Liver (tissue), 3 donors: ENCODE results near the gene BPIFA3.

Source experiments
- EGR1 ChIP-seq, 2 donors: IDR thresholded peaks; 2 replicates each; pipeline ENCODE4 v1.6.1; 2016 to 2018; ENCODE audit warnings: antibody characterized with exemption in 2 of 2, low read depth in 2 of 2
- HNF4A ChIP-seq, 2 donors: conservative IDR thresholded peaks; 2 replicates each; pipeline ENCODE4 v1.6.1; 2016; ENCODE audit warnings: antibody characterized with exemption in 2 of 2, mild to moderate bottlenecking in 2 of 2
- RXRA ChIP-seq, 2 donors: IDR thresholded peaks; 2 replicates each; pipeline ENCODE4 v1.6.1; 2017 to 2018; ENCODE audit warnings: antibody characterized with exemption in 2 of 2, mild to moderate bottlenecking in 1 of 2
- TF ChIP-seq, protein P1 (sequence below): IDR thresholded peaks from 2 replicates; pipeline ENCODE4 v1.6.1; 2016; ENCODE audit warnings: antibody characterized with exemption
- TF ChIP-seq, protein P2 (sequence below): fragments of 150-350 bp; IDR thresholded peaks from 2 replicates; pipeline ENCODE4 v1.5.1; 2017; ENCODE audit warnings: improper control_type of control experiment, low read depth, low read length; ENCODE audit not compliant: missing input control
- TF ChIP-seq, protein P3 (sequence below): IDR thresholded peaks from 2 replicates; pipeline ENCODE4 v1.6.1; 2016; ENCODE audit warnings: antibody characterized with exemption, mild to moderate bottlenecking
- donor health status: healthy.
- donor health status: healthy.

DNA sequence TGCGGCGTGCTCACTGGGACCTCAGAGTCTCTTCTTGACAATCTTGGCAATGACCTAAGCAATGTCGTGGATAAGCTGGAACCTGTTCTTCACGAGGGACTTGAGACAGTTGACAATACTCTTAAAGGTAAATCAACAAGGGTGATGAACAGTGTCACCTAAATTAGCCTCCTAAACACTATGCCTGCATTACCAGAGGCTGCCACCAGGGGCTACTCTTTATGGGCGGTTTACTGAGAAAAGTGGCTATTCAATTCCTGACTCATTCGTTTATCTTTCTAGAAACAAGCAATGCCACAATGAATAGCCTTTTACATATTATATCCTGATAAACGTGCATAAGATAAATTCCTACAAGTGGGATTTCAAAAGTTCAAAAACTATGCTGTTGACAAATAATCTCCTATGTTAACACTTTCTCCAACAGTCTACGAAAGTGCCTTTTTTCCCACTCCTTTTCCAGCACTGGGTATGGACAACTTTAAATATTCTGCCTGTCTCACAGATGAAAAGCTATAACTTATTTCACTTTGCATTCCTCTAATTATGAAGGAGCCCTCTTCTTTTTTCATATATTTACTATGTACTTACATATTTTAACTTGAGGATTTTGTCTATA is 47.9 kb upstream of the BPIFA3 start:
- TF ChIP-seq, protein P1, sequence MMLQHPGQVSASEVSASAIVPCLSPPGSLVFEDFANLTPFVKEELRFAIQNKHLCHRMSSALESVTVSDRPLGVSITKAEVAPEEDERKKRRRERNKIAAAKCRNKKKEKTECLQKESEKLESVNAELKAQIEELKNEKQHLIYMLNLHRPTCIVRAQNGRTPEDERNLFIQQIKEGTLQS: no peak
- TF ChIP-seq HNF4A (conservative IDR thresholded peaks at IDR 0.05): no peak
- TF ChIP-seq, protein P2, sequence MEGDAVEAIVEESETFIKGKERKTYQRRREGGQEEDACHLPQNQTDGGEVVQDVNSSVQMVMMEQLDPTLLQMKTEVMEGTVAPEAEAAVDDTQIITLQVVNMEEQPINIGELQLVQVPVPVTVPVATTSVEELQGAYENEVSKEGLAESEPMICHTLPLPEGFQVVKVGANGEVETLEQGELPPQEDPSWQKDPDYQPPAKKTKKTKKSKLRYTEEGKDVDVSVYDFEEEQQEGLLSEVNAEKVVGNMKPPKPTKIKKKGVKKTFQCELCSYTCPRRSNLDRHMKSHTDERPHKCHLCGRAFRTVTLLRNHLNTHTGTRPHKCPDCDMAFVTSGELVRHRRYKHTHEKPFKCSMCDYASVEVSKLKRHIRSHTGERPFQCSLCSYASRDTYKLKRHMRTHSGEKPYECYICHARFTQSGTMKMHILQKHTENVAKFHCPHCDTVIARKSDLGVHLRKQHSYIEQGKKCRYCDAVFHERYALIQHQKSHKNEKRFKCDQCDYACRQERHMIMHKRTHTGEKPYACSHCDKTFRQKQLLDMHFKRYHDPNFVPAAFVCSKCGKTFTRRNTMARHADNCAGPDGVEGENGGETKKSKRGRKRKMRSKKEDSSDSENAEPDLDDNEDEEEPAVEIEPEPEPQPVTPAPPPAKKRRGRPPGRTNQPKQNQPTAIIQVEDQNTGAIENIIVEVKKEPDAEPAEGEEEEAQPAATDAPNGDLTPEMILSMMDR: peak; percentile 10
- TF ChIP-seq EGR1 (IDR thresholded peaks at IDR 0.05; ENCODE audit: low read depth in 2 of 2): no peak
- TF ChIP-seq, protein P3, sequence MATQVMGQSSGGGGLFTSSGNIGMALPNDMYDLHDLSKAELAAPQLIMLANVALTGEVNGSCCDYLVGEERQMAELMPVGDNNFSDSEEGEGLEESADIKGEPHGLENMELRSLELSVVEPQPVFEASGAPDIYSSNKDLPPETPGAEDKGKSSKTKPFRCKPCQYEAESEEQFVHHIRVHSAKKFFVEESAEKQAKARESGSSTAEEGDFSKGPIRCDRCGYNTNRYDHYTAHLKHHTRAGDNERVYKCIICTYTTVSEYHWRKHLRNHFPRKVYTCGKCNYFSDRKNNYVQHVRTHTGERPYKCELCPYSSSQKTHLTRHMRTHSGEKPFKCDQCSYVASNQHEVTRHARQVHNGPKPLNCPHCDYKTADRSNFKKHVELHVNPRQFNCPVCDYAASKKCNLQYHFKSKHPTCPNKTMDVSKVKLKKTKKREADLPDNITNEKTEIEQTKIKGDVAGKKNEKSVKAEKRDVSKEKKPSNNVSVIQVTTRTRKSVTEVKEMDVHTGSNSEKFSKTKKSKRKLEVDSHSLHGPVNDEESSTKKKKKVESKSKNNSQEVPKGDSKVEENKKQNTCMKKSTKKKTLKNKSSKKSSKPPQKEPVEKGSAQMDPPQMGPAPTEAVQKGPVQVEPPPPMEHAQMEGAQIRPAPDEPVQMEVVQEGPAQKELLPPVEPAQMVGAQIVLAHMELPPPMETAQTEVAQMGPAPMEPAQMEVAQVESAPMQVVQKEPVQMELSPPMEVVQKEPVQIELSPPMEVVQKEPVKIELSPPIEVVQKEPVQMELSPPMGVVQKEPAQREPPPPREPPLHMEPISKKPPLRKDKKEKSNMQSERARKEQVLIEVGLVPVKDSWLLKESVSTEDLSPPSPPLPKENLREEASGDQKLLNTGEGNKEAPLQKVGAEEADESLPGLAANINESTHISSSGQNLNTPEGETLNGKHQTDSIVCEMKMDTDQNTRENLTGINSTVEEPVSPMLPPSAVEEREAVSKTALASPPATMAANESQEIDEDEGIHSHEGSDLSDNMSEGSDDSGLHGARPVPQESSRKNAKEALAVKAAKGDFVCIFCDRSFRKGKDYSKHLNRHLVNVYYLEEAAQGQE: no peak
- TF ChIP-seq RXRA (IDR thresholded peaks at IDR 0.05): no peak
